Neural cell (in vitro differentiated cells): ENCODE data around the gene PSMC6. TPM values are rescaled to one million over a fixed set of nuclear protein-coding genes. Genes with fewer than 3 reads are reported as not detected.

ENCODE experiments used
- H2AFZ ChIP-seq: fragments of 200-600, 300-800 bp; sonication (generic), shearing (Covaris generic); 2 replicates; pipeline ENCODE4 v1.6.0; 2014; ENCODE audit warnings: low read depth, mild to moderate bottlenecking, antibody characterized with exemption, low read length, moderate library complexity
- H3F3A ChIP-seq: fragments of 200-600 bp; shearing (Covaris generic); 2 replicates; pipeline ENCODE4 v1.6.1; 2016; ENCODE audit warnings: mild to moderate bottlenecking, moderate library complexity, mixed read lengths, antibody characterized with exemption, low read length; ENCODE audit not compliant: insufficient read depth, poor library complexity, severe bottlenecking
- H3K27ac ChIP-seq: fragments of 200-600, 300-800 bp; sonication (generic), shearing (Covaris generic); 2 replicates; pipeline ENCODE4 v1.5.1; 2014; ENCODE audit warnings: mild to moderate bottlenecking, low read length, moderate library complexity
- H3K27me3 ChIP-seq: fragments of 300-800, 200-600 bp; sonication (generic), shearing (Covaris generic); 2 replicates; pipeline ENCODE4 v1.6.0; 2014; ENCODE audit warnings: mild to moderate bottlenecking, low read depth, low read length, moderate library complexity; ENCODE audit not compliant: insufficient read depth
- H3K36me3 ChIP-seq: fragments of 300-800, 200-600 bp; sonication (generic), shearing (Covaris generic); 2 replicates; pipeline ENCODE4 v1.5.1; 2014; ENCODE audit warnings: mild to moderate bottlenecking, antibody characterized with exemption, low read length, moderate library complexity; ENCODE audit not compliant: insufficient read depth
- H3K4me2 ChIP-seq: fragments of 300-800, 200-600 bp; sonication (generic), shearing (Covaris generic); 2 replicates; pipeline ENCODE4 v1.6.0; 2014; ENCODE audit warnings: mild to moderate bottlenecking, low read length
- H3K4me3 ChIP-seq: fragments of 300-800, 200-600 bp; sonication (generic), shearing (Covaris generic); 2 replicates; pipeline ENCODE4 v1.5.1; 2014; ENCODE audit warnings: mild to moderate bottlenecking, low read length, moderate library complexity
- H3K79me2 ChIP-seq: fragments of 200-600 bp; shearing (Covaris generic); replicated peaks from 2 replicates; pipeline ENCODE4 v1.6.0; 2014; ENCODE audit warnings: mild to moderate bottlenecking, low read length, moderate library complexity; ENCODE audit not compliant: insufficient read depth
- H3K9ac ChIP-seq: fragments of 300-800, 200-600 bp; sonication (generic), shearing (Covaris generic); 2 replicates; pipeline ENCODE4 v1.6.1; 2016; ENCODE audit warnings: mild to moderate bottlenecking, low read length, mixed read lengths
- H3K9me2 ChIP-seq: fragments of 200-600 bp; shearing (Covaris generic); 2 replicates; pipeline ENCODE4 v1.6.1; 2016; ENCODE audit warnings: mild to moderate bottlenecking, low read length, mixed read lengths; ENCODE audit not compliant: insufficient read depth
- H3K9me3 ChIP-seq: fragments of 200-600, 300-800 bp; sonication (generic), shearing (Covaris generic); 2 replicates; pipeline ENCODE4 v1.6.1; 2016; ENCODE audit warnings: mild to moderate bottlenecking, mixed run types, low read length, moderate library complexity, mixed read lengths
- H4K20me1 ChIP-seq: fragments of 200-600 bp; shearing (Covaris generic); 2 replicates; pipeline ENCODE4 v1.6.1; 2016; ENCODE audit warnings: mild to moderate bottlenecking, mixed run types; ENCODE audit not compliant: insufficient read depth
- EP300 ChIP-seq: fragments of 450-650 bp; conservative IDR thresholded peaks from 2 replicates; pipeline ENCODE4 v1.6.1; 2014; ENCODE audit warnings: antibody characterized with exemption, mild to moderate bottlenecking, moderate library complexity; ENCODE audit not compliant: poor library complexity, severe bottlenecking
- EZH2 ChIP-seq: fragments of 200-600, 300-800 bp; shearing (Covaris generic), sonication (generic); IDR thresholded peaks from 2 replicates; pipeline ENCODE4 v1.6.1; 2014; ENCODE audit warnings: antibody characterized with exemption, low read length, borderline replicate concordance, mild to moderate bottlenecking; ENCODE audit not compliant: insufficient read depth, poor library complexity, severe bottlenecking
- RAD21 ChIP-seq: fragments of 450-650 bp; conservative IDR thresholded peaks from 2 replicates; pipeline ENCODE4 v1.6.1; 2014; ENCODE audit warnings: antibody characterized with exemption, mild to moderate bottlenecking, moderate library complexity
- TAF1 ChIP-seq: IDR thresholded peaks from 2 replicates; pipeline ENCODE4 v1.6.1; 2012; ENCODE audit warnings: low read depth
- polyA plus RNA-seq: library from polyadenylated mRNA; depleted of rRNA; stranded (reverse); fragments of >200 nt; gene quantifications from 2 replicates; pipeline ENCODE4 v1.2.3, GENCODE V29; 2014
- TF ChIP-seq, protein P1 (sequence below): IDR thresholded peaks from 2 replicates; pipeline ENCODE4 v1.6.1; 2012; ENCODE audit warnings: borderline replicate concordance

The PSMC6 gene
- polyA plus RNA-seq, 1 donor from 2014 or later = 254 TPM

- Histone ChIP-seq H3K9ac (no peak overlapping the region), H3K4me3 (no peak overlapping the region), H3K9me2 (no peaks in the 10 kb centered on the region), H3K9me3 (no peaks in the 10 kb centered on the region), H3K36me3 (no peaks in the 10 kb centered on the region), H3K27ac (no peak overlapping the region), H4K20me1 (no peaks in the 10 kb centered on the region), H3F3A (no peaks in the 10 kb centered on the region), H2AFZ (no peak overlapping the region), H3K4me2 (no peak overlapping the region), H3K79me2 (no peaks in the 10 kb centered on the region), H3K27me3 (no peaks in the 10 kb centered on the region)
- TF ChIP-seq, protein P1, sequence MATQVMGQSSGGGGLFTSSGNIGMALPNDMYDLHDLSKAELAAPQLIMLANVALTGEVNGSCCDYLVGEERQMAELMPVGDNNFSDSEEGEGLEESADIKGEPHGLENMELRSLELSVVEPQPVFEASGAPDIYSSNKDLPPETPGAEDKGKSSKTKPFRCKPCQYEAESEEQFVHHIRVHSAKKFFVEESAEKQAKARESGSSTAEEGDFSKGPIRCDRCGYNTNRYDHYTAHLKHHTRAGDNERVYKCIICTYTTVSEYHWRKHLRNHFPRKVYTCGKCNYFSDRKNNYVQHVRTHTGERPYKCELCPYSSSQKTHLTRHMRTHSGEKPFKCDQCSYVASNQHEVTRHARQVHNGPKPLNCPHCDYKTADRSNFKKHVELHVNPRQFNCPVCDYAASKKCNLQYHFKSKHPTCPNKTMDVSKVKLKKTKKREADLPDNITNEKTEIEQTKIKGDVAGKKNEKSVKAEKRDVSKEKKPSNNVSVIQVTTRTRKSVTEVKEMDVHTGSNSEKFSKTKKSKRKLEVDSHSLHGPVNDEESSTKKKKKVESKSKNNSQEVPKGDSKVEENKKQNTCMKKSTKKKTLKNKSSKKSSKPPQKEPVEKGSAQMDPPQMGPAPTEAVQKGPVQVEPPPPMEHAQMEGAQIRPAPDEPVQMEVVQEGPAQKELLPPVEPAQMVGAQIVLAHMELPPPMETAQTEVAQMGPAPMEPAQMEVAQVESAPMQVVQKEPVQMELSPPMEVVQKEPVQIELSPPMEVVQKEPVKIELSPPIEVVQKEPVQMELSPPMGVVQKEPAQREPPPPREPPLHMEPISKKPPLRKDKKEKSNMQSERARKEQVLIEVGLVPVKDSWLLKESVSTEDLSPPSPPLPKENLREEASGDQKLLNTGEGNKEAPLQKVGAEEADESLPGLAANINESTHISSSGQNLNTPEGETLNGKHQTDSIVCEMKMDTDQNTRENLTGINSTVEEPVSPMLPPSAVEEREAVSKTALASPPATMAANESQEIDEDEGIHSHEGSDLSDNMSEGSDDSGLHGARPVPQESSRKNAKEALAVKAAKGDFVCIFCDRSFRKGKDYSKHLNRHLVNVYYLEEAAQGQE = no peak
- TF ChIP-seq EZH2 = no peak
- TF ChIP-seq TAF1 = no peak
These were observed 62.9 kb downstream of the PSMC6 start for GRCh38 chr14:52769887-52770286.

DNA sequence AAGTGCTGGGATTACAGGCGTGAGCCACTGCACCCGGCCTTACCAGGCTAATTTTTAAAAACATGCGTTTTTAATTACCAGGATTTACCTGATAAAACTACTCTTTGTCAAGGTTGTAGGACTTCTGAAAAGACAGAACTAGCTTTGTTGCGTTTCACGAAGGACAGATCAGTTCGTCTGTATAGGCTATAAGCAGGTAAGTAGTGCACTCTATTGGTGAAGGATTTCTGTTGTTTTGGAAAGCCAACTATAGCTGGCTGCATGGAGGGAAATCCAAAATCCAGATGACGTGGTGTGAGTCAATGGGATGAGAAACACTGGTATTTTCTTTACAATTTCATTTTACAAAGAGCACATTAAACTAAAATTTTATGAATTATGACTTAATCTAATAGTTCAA lies 69.8 kb downstream of the PSMC6 start:
- Histone ChIP-seq H3K27me3 (no peaks in the 10 kb centered on the region), H3K4me2 (no peak overlapping the region), H3K27ac (no peak overlapping the region), H4K20me1 (no peaks in the 10 kb centered on the region), H3K9me3 (no peaks in the 10 kb centered on the region), H3K79me2 (no peaks in the 10 kb centered on the region), H3K9me2 (no peaks in the 10 kb centered on the region), H3K4me3 (no peak overlapping the region), H3K9ac (no peak overlapping the region), H2AFZ (no peak overlapping the region), H3F3A (no peaks in the 10 kb centered on the region), H3K36me3 (no peaks in the 10 kb centered on the region)
- TF ChIP-seq EP300 (no peak), EZH2 (no peak), RAD21 (no peak)

Other genes starting within 250 kb of the PSMC6 start
- 53.3 and 58.4 TPM in 2 replicates for gene TXNDC16, start 154.7 kb upstream of the PSMC6 start, polyA plus RNA-seq
- 100 and 118 TPM in 2 replicates for gene GPR137C, start 154.4 kb upstream of the PSMC6 start, polyA plus RNA-seq
- gene ERO1A, start 11.6 kb upstream of the PSMC6 start, polyA plus RNA-seq = 43.9 and 45.7 TPM in 2 replicates
- gene STYX, start 23.0 kb downstream of the PSMC6 start, polyA plus RNA-seq = 8.3 and 15.1 TPM in 2 replicates
- gene GNPNAT1, start 84.4 kb downstream of the PSMC6 start, polyA plus RNA-seq = 9.1 and 10.1 TPM in 2 replicates
- gene FERMT2, start 243.8 kb downstream of the PSMC6 start, polyA plus RNA-seq = 58.1 and 59.6 TPM in 2 replicates